Measurements from ENCODE around the gene NPHP3. TPM values are rescaled to one million over a fixed set of nuclear protein-coding genes. Genes with fewer than 3 reads are reported as not detected.

NPHP3 gene
- total RNA-seq, 1 experiment from 2014 or later: 5.8 TPM

GRCh38 chr3:132660052-132660810 is 62.0 kb downstream of the NPHP3 start, which contains the start of gene UBA5:
TSS of gene UBA5 (plus strand) at chr3:132660329. CDS start at chr3:132660538, 209 bp downstream.
- no TSS peak for BruUV-seq (replicated peaks)
- Histone ChIP-seq H3K27ac (ENCODE audit: low read depth, low read length, poor library complexity, severe bottlenecking) (peak within 1 kb of the TSS; percentile 93), H3K4me3 (ENCODE audit: low read depth, low read length, poor library complexity, severe bottlenecking) (peak within 1 kb of the TSS; percentile 87), H3K36me3 (ENCODE audit: insufficient read depth, low read length, poor library complexity, severe bottlenecking) (no peaks in the 10 kb centered on the region), H3K27me3 (replicated peaks; ENCODE audit: insufficient read depth, low read depth, low read length, poor library complexity) (no peaks in the 10 kb centered on the region), H3K4me1 (ENCODE audit: insufficient read depth, low read length, poor library complexity, severe bottlenecking) (peaks cover 10% of the 10 kb centered on the region), H3K9me3 (ENCODE audit: low read depth, low read length, poor library complexity, severe bottlenecking) (no peaks in the 10 kb centered on the region)
- DNase-seq (ENCODE audit: low spot score): peak; percentile 79
- POLR2A ChIA-PET (ENCODE audit: low non-redundant PET): interaction anchor here (0.6 kb wide), 1 partner anchor 11 kb away, joined by 3 read pairs; no protein-coding TSS in a partner anchor
- CTCF ChIA-PET: no interaction called here
- no peak for TF ChIP-seq EZH2 (IDR thresholded peaks at IDR 0.05; ENCODE audit: borderline replicate concordance, low read depth, low read length, poor library complexity, severe bottlenecking)
- intact Hi-C loops (cut with micrococcal nuclease; ENCODE audit: unreplicated experiment): loop anchor here (5.0 kb wide), 1 partner anchor 62 kb away; the partner anchor contains the start of gene NPHP3

- H3K36me3 ChIP-seq (ENCODE audit: insufficient read depth, low read length, poor library complexity, severe bottlenecking): no peaks in the 10 kb centered on the region
- BruUV-seq (replicated peaks): TSS peak; percentile 65
- ChIA-PET POLR2A (ENCODE audit: low non-redundant PET) (no interaction called here), CTCF (interaction anchor here (0.9 to 1.8 kb wide), 2 partner anchors 18 to 64 kb away, joined by 3 to 4 read pairs; no protein-coding TSS in a partner anchor)
- H3K4me1 ChIP-seq (ENCODE audit: insufficient read depth, low read length, poor library complexity, severe bottlenecking): peaks cover 10% of the 10 kb centered on the region
- peak within 1 kb of the TSS; percentile 87 for H3K4me3 ChIP-seq (ENCODE audit: low read depth, low read length, poor library complexity, severe bottlenecking)
- peak within 1 kb of the TSS; percentile 93 for H3K27ac ChIP-seq (ENCODE audit: low read depth, low read length, poor library complexity, severe bottlenecking)
- intact Hi-C loops (cut with micrococcal nuclease; ENCODE audit: unreplicated experiment): loop anchor here (5.0 kb wide), 1 partner anchor 63 kb away; the partner anchor contains the start of gene NPHP3
- TF ChIP-seq CTCF (conservative IDR thresholded peaks at IDR 0.05; ENCODE audit: low read depth, low read length): peak; percentile 86
- no peak for TF ChIP-seq EZH2 (IDR thresholded peaks at IDR 0.05; ENCODE audit: borderline replicate concordance, low read depth, low read length, poor library complexity, severe bottlenecking)
- peak; percentile 87 for DNase-seq (ENCODE audit: low spot score)
- no peaks in the 10 kb centered on the region for H3K9me3 ChIP-seq (ENCODE audit: low read depth, low read length, poor library complexity, severe bottlenecking)
- H3K27me3 ChIP-seq (replicated peaks; ENCODE audit: insufficient read depth, low read depth, low read length, poor library complexity): no peaks in the 10 kb centered on the region
Observed at GRCh38 chr3:132659365-132660051, 62.7 kb downstream of the NPHP3 start, which contains the start of gene ACAD11. TSS of gene ACAD11 (minus strand) at chr3:132659809. CDS start at chr3:132659751, 58 bp downstream.

GRCh38 chr3:132659000-132659364 is 63.2 kb downstream of the NPHP3 start:
- Histone ChIP-seq H3K36me3 (ENCODE audit: insufficient read depth, low read length, poor library complexity, severe bottlenecking) (no peaks in the 10 kb centered on the region), H3K4me1 (ENCODE audit: insufficient read depth, low read length, poor library complexity, severe bottlenecking) (peaks cover 10% of the 10 kb centered on the region), H3K9me3 (ENCODE audit: low read depth, low read length, poor library complexity, severe bottlenecking) (no peaks in the 10 kb centered on the region), H3K27me3 (replicated peaks; ENCODE audit: insufficient read depth, low read depth, low read length, poor library complexity) (no peaks in the 10 kb centered on the region), H3K4me3 (ENCODE audit: low read depth, low read length, poor library complexity, severe bottlenecking) (peak overlapping the region; percentile 87), H3K27ac (ENCODE audit: low read depth, low read length, poor library complexity, severe bottlenecking) (no peak overlapping the region)
- BruUV-seq (replicated peaks): no TSS peak
- ChIA-PET CTCF (interaction anchor here (0.9 to 1.8 kb wide), 2 partner anchors 17 to 64 kb away, joined by 3 to 4 read pairs; no protein-coding TSS in a partner anchor), POLR2A (ENCODE audit: low non-redundant PET) (no interaction called here)
- TF ChIP-seq EZH2 (IDR thresholded peaks at IDR 0.05; ENCODE audit: borderline replicate concordance, low read depth, low read length, poor library complexity, severe bottlenecking): no peak
- no peak for TF ChIP-seq CTCF (conservative IDR thresholded peaks at IDR 0.05; ENCODE audit: low read depth, low read length)
- intact Hi-C loops (cut with micrococcal nuclease; ENCODE audit: unreplicated experiment): no loop called here
- DNase-seq (ENCODE audit: low spot score): no peak

Measured in A673 (cell line).